ENCODE measurements around the gene EPB41L5.

The EPB41L5 gene

DNA sequence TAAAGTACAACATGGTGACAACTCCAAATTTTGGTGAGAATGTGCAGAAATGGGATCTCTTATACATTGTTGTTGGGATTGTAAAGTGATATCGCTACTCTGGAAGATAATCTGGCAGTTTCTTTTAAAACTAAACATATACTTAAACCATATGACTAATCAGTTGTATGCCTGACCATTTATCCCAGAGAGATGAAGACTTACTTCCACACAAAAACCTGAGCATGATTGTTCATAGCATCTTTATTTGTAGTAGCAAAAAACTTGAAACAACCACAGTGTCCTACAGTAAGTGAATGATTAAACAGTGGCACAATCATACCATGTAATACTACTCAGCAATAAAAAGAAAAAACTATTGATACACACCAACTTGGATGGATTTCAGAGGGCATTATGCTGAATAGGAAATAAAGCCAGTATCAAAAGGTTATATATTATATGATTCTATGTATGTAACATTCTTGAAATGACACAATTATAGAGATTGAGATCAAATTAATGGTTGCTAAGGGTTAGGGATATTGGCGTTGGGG is 47.3 kb downstream of the EPB41L5 start:
- TF ChIP-seq, protein P1, sequence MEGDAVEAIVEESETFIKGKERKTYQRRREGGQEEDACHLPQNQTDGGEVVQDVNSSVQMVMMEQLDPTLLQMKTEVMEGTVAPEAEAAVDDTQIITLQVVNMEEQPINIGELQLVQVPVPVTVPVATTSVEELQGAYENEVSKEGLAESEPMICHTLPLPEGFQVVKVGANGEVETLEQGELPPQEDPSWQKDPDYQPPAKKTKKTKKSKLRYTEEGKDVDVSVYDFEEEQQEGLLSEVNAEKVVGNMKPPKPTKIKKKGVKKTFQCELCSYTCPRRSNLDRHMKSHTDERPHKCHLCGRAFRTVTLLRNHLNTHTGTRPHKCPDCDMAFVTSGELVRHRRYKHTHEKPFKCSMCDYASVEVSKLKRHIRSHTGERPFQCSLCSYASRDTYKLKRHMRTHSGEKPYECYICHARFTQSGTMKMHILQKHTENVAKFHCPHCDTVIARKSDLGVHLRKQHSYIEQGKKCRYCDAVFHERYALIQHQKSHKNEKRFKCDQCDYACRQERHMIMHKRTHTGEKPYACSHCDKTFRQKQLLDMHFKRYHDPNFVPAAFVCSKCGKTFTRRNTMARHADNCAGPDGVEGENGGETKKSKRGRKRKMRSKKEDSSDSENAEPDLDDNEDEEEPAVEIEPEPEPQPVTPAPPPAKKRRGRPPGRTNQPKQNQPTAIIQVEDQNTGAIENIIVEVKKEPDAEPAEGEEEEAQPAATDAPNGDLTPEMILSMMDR (IDR thresholded peaks at IDR 0.05): no peak

DNA sequence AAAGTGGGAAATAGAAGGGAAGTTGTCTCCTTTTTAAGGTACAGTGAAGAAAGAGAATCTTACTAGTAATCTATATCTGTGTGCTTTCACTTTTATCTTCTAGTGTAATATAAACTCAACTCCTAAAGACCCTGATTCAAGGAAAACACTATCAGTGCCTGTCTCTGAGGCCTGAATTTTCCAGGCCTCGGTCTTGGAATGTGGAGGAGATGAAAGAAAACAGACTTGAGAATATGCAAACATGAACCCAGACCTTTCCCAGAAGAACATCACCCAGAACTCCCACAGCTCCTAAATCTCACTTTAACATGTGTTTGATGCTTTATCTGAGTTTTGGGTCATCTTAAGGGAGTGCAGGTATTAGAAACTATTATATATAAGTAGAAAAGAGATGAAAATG is 51.8 kb downstream of the EPB41L5 start:
- TF ChIP-seq, protein P1 (IDR thresholded peaks at IDR 0.05): no peak

DNA sequence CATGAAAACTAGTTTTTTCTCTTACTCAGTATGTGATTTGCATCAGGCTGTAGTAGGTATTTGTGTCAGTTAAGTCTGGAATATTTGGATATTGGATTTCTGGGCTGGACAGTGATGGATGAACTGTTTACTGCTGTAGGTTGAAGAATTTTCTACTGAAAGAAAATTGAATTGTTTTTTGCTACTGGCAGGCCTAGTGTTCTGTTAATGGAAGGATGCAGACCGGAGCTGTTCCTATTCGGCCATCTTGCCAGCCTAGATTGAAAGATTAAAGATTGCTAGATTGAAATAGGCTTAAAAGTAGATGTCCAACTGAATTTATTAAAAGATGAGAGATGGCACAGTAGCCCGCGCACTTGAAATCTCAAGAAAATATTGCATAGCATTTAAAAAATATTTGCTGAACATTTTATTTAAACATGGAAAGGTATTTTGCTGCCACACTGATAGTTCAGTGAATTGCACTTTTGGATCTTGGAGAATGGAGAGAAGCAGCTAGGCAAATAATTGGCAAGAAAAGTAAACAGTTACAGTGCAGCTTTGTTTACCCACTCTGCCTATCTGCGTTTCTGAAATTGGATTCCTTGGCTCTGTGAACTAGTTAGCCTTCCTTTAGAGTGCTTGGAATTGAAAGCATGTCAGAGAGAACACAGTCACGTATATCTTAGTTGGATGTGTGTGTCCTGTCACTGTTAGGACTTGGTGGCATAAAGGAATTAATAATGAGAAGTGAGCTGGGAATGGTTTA is 54.1 kb downstream of the EPB41L5 start:
- TF ChIP-seq, protein P1 (IDR thresholded peaks at IDR 0.05): no peak

DNA sequence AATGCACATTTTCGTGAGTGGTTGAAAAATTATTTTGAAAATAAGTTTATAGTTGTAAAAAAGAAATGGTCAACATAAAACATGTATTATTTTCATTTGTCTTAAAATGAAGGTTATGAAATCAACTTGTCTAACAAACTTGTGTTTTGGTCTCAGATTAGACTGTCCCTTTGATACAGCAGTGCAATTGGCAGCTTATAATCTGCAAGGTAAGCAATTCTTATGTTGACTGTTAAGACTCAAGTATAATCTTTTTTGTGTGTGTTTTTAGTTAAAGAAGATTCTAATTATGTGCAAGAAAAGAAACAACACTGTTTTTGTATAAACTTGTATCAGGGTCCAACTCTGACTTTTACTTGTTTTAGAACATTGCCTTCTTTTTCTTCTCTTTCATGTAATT is 62.7 kb downstream of the EPB41L5 start:
- TF ChIP-seq, protein P1 (IDR thresholded peaks at IDR 0.05): no peak

DNA sequence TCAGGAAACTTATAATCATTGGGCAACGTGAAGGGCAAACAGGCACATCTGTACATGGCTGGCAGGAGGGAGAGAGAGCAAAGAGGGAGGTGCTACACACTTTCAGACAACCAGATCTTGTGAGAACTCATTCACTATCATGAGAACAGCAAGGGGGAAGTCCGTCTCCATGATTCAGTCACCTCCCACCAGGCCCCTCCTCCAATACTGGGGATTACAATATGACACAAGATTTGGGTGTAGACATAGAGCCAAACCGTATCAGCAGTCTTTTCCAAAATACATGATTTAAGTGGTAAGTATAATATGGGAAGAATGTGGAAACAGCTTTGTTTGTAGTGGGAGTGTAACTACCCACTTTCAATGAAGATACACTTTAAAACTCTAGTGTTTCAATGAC is 65.0 kb downstream of the EPB41L5 start:
- TF ChIP-seq, protein P1 (IDR thresholded peaks at IDR 0.05): no peak

DNA sequence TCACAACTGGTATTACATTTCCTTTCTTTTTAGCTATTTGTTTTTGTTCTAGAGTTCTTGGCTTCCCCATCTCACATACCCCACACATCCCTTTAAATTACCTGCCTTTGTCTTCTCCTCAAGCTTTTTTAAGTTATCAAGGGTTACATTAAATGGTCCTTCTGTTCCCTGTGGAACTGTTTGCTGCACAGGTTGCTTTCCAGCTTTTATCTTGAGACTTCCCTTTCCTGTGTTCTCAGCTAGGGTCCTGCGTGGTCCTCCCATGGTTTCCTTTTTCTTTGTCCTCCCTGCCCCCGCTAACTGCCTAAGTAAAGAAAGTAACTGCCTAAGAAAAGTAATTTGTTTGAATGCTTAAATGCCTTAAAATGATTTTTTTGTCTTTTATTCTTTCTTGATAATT is 66.8 kb downstream of the EPB41L5 start:
- TF ChIP-seq, protein P1 (IDR thresholded peaks at IDR 0.05): no peak

DNA sequence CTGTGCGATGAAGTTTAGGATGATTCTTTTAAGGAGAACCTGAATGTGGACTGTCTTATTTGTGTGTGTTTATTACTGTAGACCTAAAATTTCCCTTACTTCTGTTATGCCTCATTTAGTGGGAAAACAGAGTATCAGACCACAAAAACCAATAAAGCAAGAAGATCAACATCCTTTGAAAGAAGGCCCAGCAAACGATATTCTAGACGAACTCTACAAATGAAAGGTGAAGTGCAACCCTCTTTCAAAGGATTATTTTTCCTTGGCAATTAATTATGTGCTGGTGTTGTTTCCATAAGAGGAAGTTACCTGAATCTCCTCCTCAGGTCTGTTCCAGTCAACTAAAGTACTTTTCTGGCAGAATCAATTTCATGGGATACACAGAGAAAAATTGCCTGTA is 78.6 kb downstream of the EPB41L5 start:
- TF ChIP-seq, protein P1 (IDR thresholded peaks at IDR 0.05): no peak

Data from LNCAP (cell line).